Neural crest cell (in vitro differentiated cells): ENCODE data around the gene KIF19. TPM values are rescaled to one million over a fixed set of nuclear protein-coding genes. Genes with fewer than 3 reads are reported as not detected.

Source experiments
- DNase-seq: peaks from one replicate; pipeline ENCODE4 v3.0.0; 2021; ENCODE audit warnings: low read depth, mixed read lengths, low spot score
- H3K27ac Mint-ChIP-seq: one replicate; pipeline ENCODE4 v1.8.0; 2021; ENCODE audit warnings: mild to moderate bottlenecking, mixed read lengths; ENCODE audit not compliant: unreplicated experiment
- H3K27me3 Mint-ChIP-seq: 2 replicates; pipeline ENCODE4 v1.8.0; 2021; ENCODE audit warnings: low read depth, mild to moderate bottlenecking, mixed read lengths
- H3K36me3 Mint-ChIP-seq: 2 replicates; pipeline ENCODE4 v1.8.0; 2021; ENCODE audit warnings: low read depth, mild to moderate bottlenecking, mixed read lengths
- H3K4me1 Mint-ChIP-seq: 2 replicates; pipeline ENCODE4 v1.8.0; 2021; ENCODE audit warnings: mixed read lengths
- H3K4me3 Mint-ChIP-seq: one replicate; pipeline ENCODE4 v1.8.0; 2021; ENCODE audit warnings: mild to moderate bottlenecking, mixed read lengths
- H3K9me3 Mint-ChIP-seq: 2 replicates; pipeline ENCODE4 v1.8.0; 2021; ENCODE audit warnings: mixed read lengths
- CTCF ChIP-seq: fragments of 200-600 bp; sonication (generic); conservative IDR thresholded peaks from 2 replicates; pipeline ENCODE4 v1.5.0; 2021; ENCODE audit warnings: antibody characterized with exemption, mild to moderate bottlenecking
- total RNA-seq: library from RNA; stranded (reverse); gene quantifications from 2 replicates; pipeline ENCODE4 v1.2.1, GENCODE V29; 2021

The KIF19 gene
- total RNA-seq, 1 donor from 2014 or later, result 0.63 TPM

GRCh38 chr17:74380086-74380958 lies 54.3 kb downstream of the KIF19 start:
- no peaks in the 10 kb centered on the region for H3K9me3 Mint-ChIP-seq
- no peaks in the 10 kb centered on the region for H3K27me3 Mint-ChIP-seq
- no peak for DNase-seq
- no peaks in the 10 kb centered on the region for H3K36me3 Mint-ChIP-seq
- TF ChIP-seq CTCF, result no peak
- no peak overlapping the region for H3K4me3 Mint-ChIP-seq
- H3K4me1 Mint-ChIP-seq, result peaks cover 5% of the 10 kb centered on the region
- no peak overlapping the region for H3K27ac Mint-ChIP-seq

DNA sequence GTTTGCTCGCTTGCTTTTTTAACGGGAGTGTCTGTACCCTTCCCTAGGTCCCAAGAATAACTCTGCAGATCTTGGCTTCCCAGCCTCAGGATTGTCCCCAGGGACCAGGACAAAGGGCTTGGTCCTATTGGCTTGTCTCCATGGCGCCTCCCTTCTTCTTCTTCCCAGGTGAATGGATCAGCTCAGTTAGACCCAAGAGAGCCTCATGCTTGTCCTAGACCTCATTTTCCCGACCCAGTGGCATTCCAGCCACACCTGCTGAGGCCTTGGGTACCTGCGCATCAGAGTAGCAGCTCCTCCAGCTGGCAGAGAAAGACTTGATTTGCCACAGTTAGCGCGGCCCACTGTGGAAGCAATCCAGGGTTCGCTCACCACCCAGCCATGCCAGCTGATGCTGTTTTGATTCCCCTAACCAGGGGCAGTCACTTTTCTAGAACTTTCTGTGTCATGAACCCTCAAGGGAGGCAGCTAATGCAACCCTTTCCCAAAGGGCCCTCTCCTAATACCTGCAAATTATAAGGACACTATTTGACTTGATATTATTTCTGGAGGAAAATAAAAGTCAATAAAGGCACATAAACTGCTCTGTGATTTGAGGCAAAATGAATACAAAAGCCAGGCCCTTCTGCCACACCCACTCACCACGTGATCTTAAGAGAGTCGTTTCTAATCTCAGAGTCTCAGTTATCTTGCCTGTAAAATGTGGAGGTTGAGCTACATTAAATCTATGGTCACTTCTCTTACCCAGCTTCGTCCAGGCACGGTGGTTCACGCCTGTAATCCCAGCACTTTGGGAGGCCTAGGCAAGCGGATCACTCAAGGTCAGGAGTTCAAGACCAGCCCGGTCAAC lies 55.2 kb downstream of the KIF19 start:
- H3K4me1 Mint-ChIP-seq, result peaks cover 5% of the 10 kb centered on the region
- no peaks in the 10 kb centered on the region for H3K36me3 Mint-ChIP-seq
- no peak overlapping the region for H3K27ac Mint-ChIP-seq
- no peak overlapping the region for H3K4me3 Mint-ChIP-seq
- no peak for TF ChIP-seq CTCF
- H3K9me3 Mint-ChIP-seq, result no peaks in the 10 kb centered on the region
- no peaks in the 10 kb centered on the region for H3K27me3 Mint-ChIP-seq
- DNase-seq, result no peak

DNA sequence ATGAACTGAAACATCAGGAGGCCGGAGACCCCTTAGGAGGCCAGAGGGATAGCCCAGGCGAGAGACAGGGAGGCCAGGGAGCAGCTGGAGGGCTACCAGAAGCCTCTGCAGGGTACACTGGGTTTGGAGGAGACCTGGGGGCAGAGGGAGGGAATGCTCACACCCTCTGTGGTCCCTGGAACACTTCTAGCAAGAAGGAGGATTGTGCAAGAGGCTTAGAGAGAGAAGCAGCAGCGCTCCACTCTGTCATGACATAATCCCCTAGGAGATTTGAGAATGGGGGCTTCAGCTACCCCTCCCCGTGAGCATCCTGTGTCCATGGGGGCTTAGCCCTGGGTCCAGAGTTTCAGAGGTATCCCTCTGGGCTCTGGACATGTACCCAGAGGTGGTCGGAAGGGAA lies 57.1 kb downstream of the KIF19 start:
- no peaks in the 10 kb centered on the region for H3K9me3 Mint-ChIP-seq
- H3K27me3 Mint-ChIP-seq, result no peaks in the 10 kb centered on the region
- no peak for DNase-seq
- no peak for TF ChIP-seq CTCF
- H3K4me1 Mint-ChIP-seq, result peaks cover 5% of the 10 kb centered on the region
- H3K27ac Mint-ChIP-seq, result no peak overlapping the region
- no peaks in the 10 kb centered on the region for H3K36me3 Mint-ChIP-seq
- H3K4me3 Mint-ChIP-seq, result no peak overlapping the region

DNA sequence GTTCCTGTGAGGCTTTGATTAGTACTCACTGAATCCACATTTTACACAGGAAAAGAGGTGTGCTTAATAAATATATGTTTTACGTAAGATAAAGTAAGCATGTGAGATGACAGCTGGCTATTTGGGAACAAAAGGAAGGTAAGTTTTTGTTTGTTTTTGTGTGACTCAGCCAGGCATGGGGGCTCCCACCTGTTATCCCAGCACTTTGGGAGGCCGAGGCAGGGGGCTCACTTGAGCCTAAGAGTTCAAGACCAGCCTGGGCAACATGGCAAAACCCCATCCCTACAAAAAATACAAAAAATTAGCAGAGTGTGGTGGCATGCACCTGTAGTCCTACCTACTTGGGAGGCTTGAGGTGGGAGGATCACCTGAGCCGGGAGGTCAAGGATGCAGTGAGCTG lies 59.2 kb downstream of the KIF19 start:
- Mint-ChIP-seq H3K4me1 (peaks cover 4% of the 10 kb centered on the region), H3K4me3 (no peak overlapping the region), H3K27ac (no peak overlapping the region), H3K9me3 (no peaks in the 10 kb centered on the region), H3K27me3 (no peaks in the 10 kb centered on the region), H3K36me3 (no peaks in the 10 kb centered on the region)
- TF ChIP-seq CTCF, result no peak
- DNase-seq, result no peak

- Mint-ChIP-seq H3K4me3 (no peak overlapping the region), H3K36me3 (no peaks in the 10 kb centered on the region), H3K27me3 (no peaks in the 10 kb centered on the region), H3K9me3 (no peaks in the 10 kb centered on the region), H3K27ac (no peak overlapping the region), H3K4me1 (no peaks in the 10 kb centered on the region)
- no peak for TF ChIP-seq CTCF
- DNase-seq, result no peak
Measured at GRCh38 chr17:74386386-74386785, 60.4 kb downstream of the KIF19 start.
